ENCODE results near the gene ZFP69. TPM values are rescaled to one million over a fixed set of nuclear protein-coding genes. Genes with fewer than 3 reads are reported as not detected.
"Not testable (repeated sequence)": the region's sequence is repeated elsewhere in the genome, so short reads cannot be mapped to it uniquely, and the experiment has no call there.

ZFP69 gene
- total RNA-seq, 6 experiments from 2014 or later, result 0.88 to 2.2 (median 1.5) TPM

- Histone ChIP-seq H3K27me3 (no peaks in the 10 kb centered on the region), H3K4me3 (no peak overlapping the region), H3K36me3 (peaks cover 0 to 27% (median 3%) of the 10 kb centered on the region in 4 donors), H3K27ac (no peak overlapping the region), H3K4me1 (no peaks in the 10 kb centered on the region), H3K9me3 (peaks cover 0 to 24% (median 13%) of the 10 kb centered on the region in 4 donors)
- DNase-seq (no peak), ATAC-seq (no peak)
- intact Hi-C loops (cut with DNase I), result no loop called here
- no peak for TF ChIP-seq CTCF (IDR thresholded peaks at IDR 0.05)
- TF ChIP-seq POLR2A (IDR thresholded peaks at IDR 0.05), result no peak
- WGBS (ENCODE audit: insufficient coverage, low coverage, low lambda C conversion rate, missing lambda C conversion rate), result 100% methylated on average over 3 of the region's 4 CpGs
Measured at GRCh38 chr1:40495315-40495903, 18.3 kb downstream of the ZFP69 start.

GRCh38 chr1:40502651-40503050, 25.6 kb downstream of the ZFP69 start:
- H3K27ac ChIP-seq; H3K4me3 ChIP-seq; intact Hi-C loops (cut with DNase I); H3K27me3 ChIP-seq; H3K36me3 ChIP-seq; DNase-seq; H3K4me1 ChIP-seq; ATAC-seq: not testable (repeated sequence)
- whole genome bisulfite sequencing (ENCODE audit: insufficient coverage, low coverage, low lambda C conversion rate, missing lambda C conversion rate), result 87% methylated on average over 3 of the region's 4 CpGs
- H3K9me3 ChIP-seq, result peaks cover 0 to 18% (median 4%) of the 10 kb centered on the region in 4 donors

GRCh38 chr1:40507973-40508372, 30.9 kb downstream of the ZFP69 start:
- intact Hi-C loops (cut with DNase I), result no loop called here
- Histone ChIP-seq H3K4me3 (peak overlapping the region; percentile 64 to 88 (median 81)), H3K27ac (peak overlapping the region; percentile 35 to 61 (median 46)), H3K36me3 (no peaks in the 10 kb centered on the region), H3K4me1 (peaks cover 0 to 4% (median 0%) of the 10 kb centered on the region in 4 donors), H3K9me3 (no peaks in the 10 kb centered on the region), H3K27me3 (no peaks in the 10 kb centered on the region)
- DNase-seq (no peak), ATAC-seq (no peak)
- TF ChIP-seq POLR2A (IDR thresholded peaks at IDR 0.05), result no peak
- no peak for TF ChIP-seq CTCF (IDR thresholded peaks at IDR 0.05)
- 62% methylated on average over 6 of the region's 6 CpGs for WGBS (ENCODE audit: insufficient coverage, low coverage, low lambda C conversion rate, missing lambda C conversion rate)

- no peaks in the 10 kb centered on the region for H3K27me3 ChIP-seq
- DNase-seq, result peak; percentile 90 to 92 (median 90)
- WGBS (ENCODE audit: insufficient coverage, low coverage, low lambda C conversion rate, missing lambda C conversion rate), result 0% methylated on average over 20 of the region's 76 CpGs
- peak within 1 kb of the TSS; percentile 35 to 61 (median 46) for H3K27ac ChIP-seq
- peaks cover 0 to 4% (median 0%) of the 10 kb centered on the region in 4 donors for H3K4me1 ChIP-seq
- peak within 1 kb of the TSS; percentile 64 to 88 (median 81) for H3K4me3 ChIP-seq
- peak; percentile 67 for TF ChIP-seq POLR2A (IDR thresholded peaks at IDR 0.05)
- TF ChIP-seq CTCF (IDR thresholded peaks at IDR 0.05), result no peak
- intact Hi-C loops (cut with DNase I), result no loop called here
- H3K9me3 ChIP-seq, result no peaks in the 10 kb centered on the region
- ATAC-seq, result peak; percentile 99 to 100 (median 100)
- no peaks in the 10 kb centered on the region for H3K36me3 ChIP-seq
Measured at GRCh38 chr1:40508375-40509341, 31.6 kb downstream of the ZFP69 start, which contains the start of gene EXO5. Gene EXO5, plus strand, starts transcription at chr1:40508767. Its CDS starts 5,778 bp downstream, at chr1:40514545.

All from right lobe of liver (tissue), 6 donors.